H1 (cell line): ENCODE measurements around the gene KSR2. TPM values are rescaled to one million over a fixed set of nuclear protein-coding genes. Genes with fewer than 3 reads are reported as not detected.

Experiments
- CTCF ChIA-PET: fragments of 300-600 bp; sonication (Branson Sonifier 250); formaldehyde crosslinking; loops from one replicate; lab custom pipeline; 2021; ENCODE audit not compliant: partially characterized antibody; lab: Charles Lee
- POLR2A ChIA-PET: fragments of 300-600 bp; sonication (Branson Sonifier 250); formaldehyde crosslinking; loops from one replicate; lab custom pipeline; 2021; ENCODE audit warnings: inconsistent platforms; ENCODE audit not compliant: partially characterized antibody; lab: Charles Lee
- DNase-seq, 2 experiments: peaks; one replicate each; pipeline versions ENCODE4 v3.0.0 to v3.0.0-alpha.2; 2010 to 2022; ENCODE audit warnings: low spot score in 2 of 2, low read depth in 1 of 2, mixed read lengths in 1 of 2
- FAIRE-seq: peaks from 2 replicates; lab custom pipeline; 2011; peaks lifted over from hg19 to GRCh38; lab: Jason Lieb, UNC
- H2AFZ ChIP-seq: 2 replicates; pipeline ENCODE4 v1.8.1; 2012; ENCODE audit warnings: low read length, inconsistent platforms
- H2AK5ac ChIP-seq: 2 replicates; pipeline ENCODE4 v1.6.1; 2013; ENCODE audit warnings: low read depth, low read length
- H2BK120ac ChIP-seq: replicated peaks from 2 replicates; pipeline ENCODE3; 2013; ENCODE audit warnings: low read depth, low read length, inconsistent platforms
- H2BK12ac ChIP-seq: 2 replicates; pipeline ENCODE4 v1.6.1; 2013; ENCODE audit warnings: low read depth, low read length
- H2BK15ac ChIP-seq: 2 replicates; pipeline ENCODE4 v1.6.1; 2013; ENCODE audit warnings: low read length
- H2BK20ac ChIP-seq: 2 replicates; pipeline ENCODE4 v1.6.1; 2013; ENCODE audit warnings: low read length
- H2BK5ac ChIP-seq: 2 replicates; pipeline ENCODE4 v1.6.1; 2013; ENCODE audit warnings: low read depth, low read length
- H3K14ac ChIP-seq: 2 replicates; pipeline ENCODE4 v1.6.1; 2013; ENCODE audit warnings: inconsistent platforms; ENCODE audit not compliant: insufficient read length
- H3K18ac ChIP-seq: 2 replicates; pipeline ENCODE4 v1.6.1; 2013; ENCODE audit warnings: low read length; ENCODE audit errors: extremely low read depth
- H3K23ac ChIP-seq: 2 replicates; pipeline ENCODE4 v1.6.1; 2013; ENCODE audit warnings: inconsistent platforms; ENCODE audit not compliant: insufficient read length
- H3K23me2 ChIP-seq: 2 replicates; pipeline ENCODE4 v1.6.1; 2013; ENCODE audit warnings: low read depth, low read length
- H3K27ac ChIP-seq: 2 replicates; pipeline ENCODE4 v1.6.1; 2011; ENCODE audit warnings: low read depth, low read length, inconsistent platforms
- H3K27me3 ChIP-seq, 4 experiments: replicated peaks in 1 of 4; 1 replicate in 1 of 4; 2 replicates in 3 of 4; pipeline versions ENCODE4 v1.6.1 to v1.8.1; 2011 to 2013; ENCODE audit warnings: low read length in 3 of 4, mild to moderate bottlenecking in 3 of 4, inconsistent platforms in 2 of 4, mixed read lengths in 2 of 4, moderate library complexity in 1 of 4; ENCODE audit not compliant: control insufficient read depth in 3 of 4, insufficient read depth in 3 of 4; ENCODE audit errors: extremely low read depth in 1 of 4
- H3K36me3 ChIP-seq, 4 experiments: 2 replicates each; pipeline versions ENCODE4 v1.6.1 to v1.8.1; 2011 to 2013; ENCODE audit warnings: mild to moderate bottlenecking in 4 of 4, low read length in 3 of 4, moderate library complexity in 2 of 4, control low read depth in 1 of 4, inconsistent platforms in 1 of 4; ENCODE audit not compliant: insufficient read depth in 4 of 4, control insufficient read depth in 2 of 4
- H3K4ac ChIP-seq: replicated peaks from 2 replicates; pipeline ENCODE3; 2013; ENCODE audit warnings: low read length, low read depth, mixed read lengths, inconsistent platforms; ENCODE audit not compliant: insufficient read length
- H3K4me1 ChIP-seq, 4 experiments: replicated peaks in 1 of 4; 1 replicate in 1 of 4; 2 replicates in 3 of 4; pipeline versions ENCODE4 v1.6.1 to v1.8.1; 2011 to 2013; ENCODE audit warnings: low read length in 3 of 4, inconsistent platforms in 2 of 4, mixed read lengths in 1 of 4; ENCODE audit not compliant: insufficient read depth in 4 of 4, control insufficient read depth in 3 of 4
- H3K4me2 ChIP-seq, 2 experiments: 2 replicates each; pipeline versions ENCODE4 v1.6.1 to v1.8.1; 2011 to 2013; ENCODE audit warnings: low read depth in 2 of 2, low read length in 2 of 2, control low read depth in 1 of 2, inconsistent platforms in 1 of 2, mild to moderate bottlenecking in 1 of 2; ENCODE audit not compliant: insufficient read depth in 1 of 2
- H3K4me3 ChIP-seq, 4 experiments: fragments of 200-600, 300-600 bp in 1 of 4; sonication (generic), shearing (Covaris generic), sonication (Bioruptor Twin) in 1 of 4; 2 replicates each; pipeline versions ENCODE4 v1.5.1 to v1.8.1; 2011 to 2016; ENCODE audit warnings: low read length in 4 of 4, low read depth in 3 of 4, control low read depth in 2 of 4, inconsistent platforms in 2 of 4, mild to moderate bottlenecking in 2 of 4, mixed read lengths in 1 of 4, moderate library complexity in 1 of 4; ENCODE audit not compliant: insufficient read depth in 2 of 4; ENCODE audit errors: extremely low read depth in 1 of 4
- H3K56ac ChIP-seq: replicated peaks from 2 replicates; pipeline ENCODE3; 2013; ENCODE audit warnings: low read depth, mild to moderate bottlenecking, mixed read lengths, low read length, inconsistent platforms; ENCODE audit not compliant: insufficient read length
- H3K79me1 ChIP-seq: 2 replicates; pipeline ENCODE4 v1.6.1; 2013; ENCODE audit warnings: low read depth, low read length, control low read depth
- H3K79me2 ChIP-seq, 2 experiments: 2 replicates each; pipeline versions ENCODE4 v1.6.1 to v1.8.1; 2012 to 2013; ENCODE audit warnings: low read length in 2 of 2, mild to moderate bottlenecking in 2 of 2, inconsistent platforms in 1 of 2; ENCODE audit not compliant: insufficient read depth in 2 of 2, control insufficient read depth in 1 of 2
- H3K9ac ChIP-seq, 4 experiments: replicated peaks in 1 of 4; 1 replicate in 1 of 4; 2 replicates in 3 of 4; pipeline versions ENCODE4 v1.6.1 to v1.8.1; 2011 to 2013; ENCODE audit warnings: low read depth in 3 of 4, low read length in 3 of 4, control low read depth in 2 of 4, mild to moderate bottlenecking in 2 of 4, moderate library complexity in 2 of 4, inconsistent platforms in 1 of 4; ENCODE audit errors: extremely low read depth in 1 of 4
- H3K9me3 ChIP-seq, 2 experiments: 2 replicates each; pipeline versions ENCODE4 v1.6.1 to v1.8.1; 2012 to 2013; ENCODE audit warnings: mild to moderate bottlenecking in 2 of 2, moderate library complexity in 2 of 2, control low read depth in 1 of 2, inconsistent platforms in 1 of 2, low read depth in 1 of 2, low read length in 1 of 2, mixed read lengths in 1 of 2; ENCODE audit not compliant: insufficient read depth in 2 of 2
- H4K20me1 ChIP-seq, 2 experiments: replicated peaks in 1 of 2; 2 replicates each; pipeline versions ENCODE3 to v1.8.1; 2011 to 2013; ENCODE audit warnings: inconsistent platforms in 2 of 2, low read length in 2 of 2, mild to moderate bottlenecking in 1 of 2; ENCODE audit not compliant: insufficient read depth in 2 of 2, control insufficient read depth in 1 of 2
- H4K5ac ChIP-seq: 2 replicates; pipeline ENCODE4 v1.6.1; 2013; ENCODE audit warnings: low read length, low read depth, mixed read lengths, inconsistent platforms; ENCODE audit not compliant: insufficient read length
- H4K8ac ChIP-seq: 2 replicates; pipeline ENCODE4 v1.8.0; 2013; ENCODE audit warnings: mild to moderate bottlenecking, moderate library complexity, low read length, inconsistent platforms; ENCODE audit not compliant: insufficient read depth; ENCODE audit errors: extremely low read depth
- H4K91ac ChIP-seq: replicated peaks from 2 replicates; pipeline ENCODE3; 2013; ENCODE audit warnings: low read length, mixed read lengths, inconsistent platforms; ENCODE audit not compliant: insufficient read length
- CBX8 ChIP-seq: fragments of 300-800, 300-1000 bp; sonication (generic); IDR thresholded peaks from 2 replicates; pipeline ENCODE4 v1.7.1; 2016; ENCODE audit warnings: low read depth, low read length, borderline replicate concordance
- CHD1 ChIP-seq: IDR thresholded peaks from 2 replicates; pipeline ENCODE4 v1.6.1; 2012; ENCODE audit warnings: low read depth, low read length, improper control_type of control experiment
- EP300 ChIP-seq, 2 experiments: IDR thresholded peaks; 1 replicate in 1 of 2; 2 replicates in 1 of 2; pipeline ENCODE4 v1.6.1; 2011 to 2012; ENCODE audit warnings: low read depth in 2 of 2, low read length in 2 of 2, mild to moderate bottlenecking in 2 of 2, borderline replicate concordance in 1 of 2, inconsistent platforms in 1 of 2, moderate library complexity in 1 of 2
- EZH2 ChIP-seq: fragments of 200-600 bp; sonication (generic); IDR thresholded peaks from 2 replicates; pipeline ENCODE4 v1.7.1; 2012; ENCODE audit warnings: low read depth, mild to moderate bottlenecking, moderate library complexity, low read length, inconsistent platforms; ENCODE audit not compliant: severe bottlenecking
- GABPA ChIP-seq: IDR thresholded peaks from 2 replicates; pipeline ENCODE4 v1.6.1; 2011; ENCODE audit warnings: mild to moderate bottlenecking, low read length, moderate library complexity, borderline replicate concordance; ENCODE audit not compliant: insufficient read depth
- GTF2F1 ChIP-seq: IDR thresholded peaks from 2 replicates; pipeline ENCODE4 v1.6.1; 2012; ENCODE audit warnings: low read depth, low read length, improper control_type of control experiment, borderline replicate concordance
- KDM4A ChIP-seq: IDR thresholded peaks from one replicate; pipeline ENCODE4 v1.7.1; 2012; ENCODE audit warnings: low read depth, mild to moderate bottlenecking, moderate library complexity, low read length, inconsistent platforms; ENCODE audit not compliant: severe bottlenecking
- MAX ChIP-seq: IDR thresholded peaks from 2 replicates; pipeline ENCODE4 v1.6.1; 2012; ENCODE audit warnings: inconsistent platforms
- NRF1 ChIP-seq: IDR thresholded peaks from 2 replicates; pipeline ENCODE4 v1.6.1; 2011; ENCODE audit warnings: mild to moderate bottlenecking, low read depth, low read length, improper control_type of control experiment
- POLR2A ChIP-seq, 2 experiments: IDR thresholded peaks; 1 replicate in 1 of 2; 2 replicates in 1 of 2; pipeline ENCODE4 v1.6.1; 2011; ENCODE audit warnings: low read depth in 2 of 2, low read length in 2 of 2, mild to moderate bottlenecking in 2 of 2; ENCODE audit errors: control extremely low read depth in 1 of 2
- SP2 ChIP-seq: IDR thresholded peaks from 2 replicates; pipeline ENCODE4 v1.6.1; 2012; ENCODE audit warnings: mild to moderate bottlenecking, low read length, inconsistent platforms
- SP4 ChIP-seq: IDR thresholded peaks from 2 replicates; pipeline ENCODE4 v1.6.1; 2012; ENCODE audit warnings: low read length, inconsistent platforms
- SRF ChIP-seq: IDR thresholded peaks from 2 replicates; pipeline ENCODE4 v1.6.1; 2011; ENCODE audit warnings: mild to moderate bottlenecking, low read depth, low read length, moderate library complexity
- SUZ12 ChIP-seq: fragments of 200-600 bp; sonication (generic); IDR thresholded peaks from 2 replicates; pipeline ENCODE4 v1.6.1; 2012; ENCODE audit warnings: mild to moderate bottlenecking, inconsistent platforms, low read length, moderate library complexity, mixed read lengths
- TCF12 ChIP-seq: IDR thresholded peaks from 2 replicates; pipeline ENCODE4 v1.6.1; 2011; ENCODE audit warnings: low read depth, mild to moderate bottlenecking, low read length
- WGBS, 2 experiments: shearing (Covaris generic) in 1 of 2; methylation state at CpG; one replicate each; pipeline versions ENCODE4 v1.1.6 to v1.1.7; 2013 to 2015; ENCODE audit warnings: low lambda C conversion rate in 2 of 2, mixed read lengths in 2 of 2, inconsistent platforms in 1 of 2, low coverage in 1 of 2, missing lambda C conversion rate in 1 of 2; ENCODE audit not compliant: insufficient replicate concordance in 2 of 2, insufficient coverage in 1 of 2, insufficient read length in 1 of 2; ENCODE audit errors: extremely low coverage in 1 of 2, missing lambda C conversion rate in 1 of 2; 5-methylcytosine and 5-hydroxymethylcytosine counted together
- polyA plus RNA-seq, 7 experiments: library from polyadenylated mRNA; depleted of rRNA in 3 of 7; stranded (reverse) in 5 of 7; unstranded in 2 of 7; fragments of >200 nt in 5 of 7; fragments of 200-250 nt in 2 of 7; gene quantifications; 1 replicate in 5 of 7; 2 replicates in 1 of 7; 4 replicates in 1 of 7; pipeline versions ENCODE4 v1.2.1 to v1.2.3, GENCODE V29; 2011 to 2013; ENCODE audit warnings: missing spikeins in 2 of 7, mixed read lengths in 2 of 7
- total RNA-seq: library from RNA; stranded (reverse); fragmentation: NEBNext Ultra II Directional; extraction: Animal tissue kit (Norgen Biotek cat#: 25700); gene quantifications from 2 replicates; pipeline ENCODE4 v1.2.1, GENCODE V29; 2021

KSR2 gene
- total and polyA plus RNA-seq, 2 of the 8 experiments (the other 6 are each of a cell fraction or from before 2014, with no cell fraction given): 0.74 to 2.2 TPM

- ChIA-PET POLR2A (no interaction called here), CTCF (interaction anchor here (0.6 to 5.1 kb wide), 8 partner anchors 18 to 1996 kb away, joined by 3 to 35 read pairs (median 3); no protein-coding TSS in a partner anchor)
- no peaks in the 10 kb centered on the region for H4K20me1 ChIP-seq
- no peak overlapping the region for H4K91ac ChIP-seq
- H3K27me3 ChIP-seq: no peaks in the 10 kb centered on the region
- H2BK12ac ChIP-seq: no peak overlapping the region
- peaks cover 5 to 14% of the 10 kb centered on the region in 2 experiments; a peak in 3 of 4 replicates for H3K9me3 ChIP-seq
- H2BK120ac ChIP-seq: no peak overlapping the region
- H3K18ac ChIP-seq: no peak overlapping the region
- no peak overlapping the region for H3K56ac ChIP-seq
- H3K23ac ChIP-seq: no peak overlapping the region
- no peaks in the 10 kb centered on the region for H3K79me2 ChIP-seq
- no peak overlapping the region for H2BK20ac ChIP-seq
- H4K5ac ChIP-seq: no peak overlapping the region
- no peak for FAIRE-seq
- H3K4ac ChIP-seq: no peak overlapping the region
- H2BK5ac ChIP-seq: no peak overlapping the region
- no peak for DNase-seq
- H2AK5ac ChIP-seq: no peak overlapping the region
- no peak overlapping the region for H3K4me3 ChIP-seq
- no peaks in the 10 kb centered on the region for H3K36me3 ChIP-seq
- H3K14ac ChIP-seq: no peak overlapping the region
- no peak overlapping the region for H2BK15ac ChIP-seq
- H3K4me1 ChIP-seq: no peaks in the 10 kb centered on the region
- H3K23me2 ChIP-seq: no peaks in the 10 kb centered on the region
- H3K79me1 ChIP-seq: no peaks in the 10 kb centered on the region
- no peak overlapping the region for H3K27ac ChIP-seq
- no peak overlapping the region for H2AFZ ChIP-seq
- H3K9ac ChIP-seq: no peak overlapping the region
- 84% methylated on average over 5 of the region's 5 CpGs; no CpG with 5 or more reads in 1 of the 2 experiments for WGBS, 2 experiments
- H3K4me2 ChIP-seq: no peak overlapping the region
- H4K8ac ChIP-seq: no peak overlapping the region
- TF ChIP-seq SP4 (no peak), KDM4A (no peak), EZH2 (no peak), GABPA (no peak), SUZ12 (no peak), POLR2A (IDR thresholded peaks at IDR 0.05; ENCODE audit: control extremely low read depth in 1 of 2, low read depth in 2 of 2, low read length in 2 of 2) (no peak), SRF (no peak), GTF2F1 (no peak), CHD1 (no peak), TCF12 (no peak), NRF1 (no peak), SP2 (no peak), EP300 (IDR thresholded peaks at IDR 0.05; ENCODE audit: borderline replicate concordance in 1 of 2, low read depth in 2 of 2, low read length in 2 of 2) (no peak), MAX (no peak), CBX8 (no peak)
These were observed 138.3 kb downstream of the KSR2 start for GRCh38 chr12:117830471-117830870.
